ENCODE measurements around the gene SSH3. TPM values are rescaled to one million over a fixed set of nuclear protein-coding genes. Genes with fewer than 3 reads are reported as not detected.

The SSH3 gene
- polyA plus RNA-seq, 1 of the 3 experiments (the other 2 are of a cell fraction), result 13.5 TPM

- Histone ChIP-seq H3K9me3 (no peaks in the 10 kb centered on the region), H3K4me2 (no peak overlapping the region), H3K27ac (ENCODE audit: low read depth in 2 of 2, low read length in 1 of 2) (no peak overlapping the region), H3K4me3 (ENCODE audit: low read depth in 2 of 2, low read length in 1 of 2) (no peak overlapping the region), H4K20me1 (ENCODE audit: insufficient read depth) (peaks cover 47% of the 10 kb centered on the region), H2AFZ (ENCODE audit: low read depth) (no peak overlapping the region), H3K36me3 (replicated peaks in 1 of 2; ENCODE audit: control insufficient read depth in 1 of 2, insufficient read depth in 2 of 2, low read length in 1 of 2) (peaks cover 0 to 11% of the 10 kb centered on the region in 2 experiments), H3K9ac (no peak overlapping the region), H3K9me2 (no peaks in the 10 kb centered on the region), H3K79me2 (ENCODE audit: insufficient read depth) (peaks cover 67% of the 10 kb centered on the region), H3K27me3 (ENCODE audit: insufficient read depth) (no peaks in the 10 kb centered on the region), H3K4me1 (ENCODE audit: control insufficient read depth in 1 of 2, insufficient read depth in 2 of 2, low read depth in 1 of 2, low read length in 1 of 2) (peaks cover 4 to 15% of the 10 kb centered on the region in 2 experiments; a peak in 2 of 4 replicates), H3F3A (replicated peaks; ENCODE audit: insufficient read depth) (no peaks in the 10 kb centered on the region)
- CTCF ChIA-PET, result interaction anchor here (0.9 to 3.5 kb wide), 4 partner anchors 10 to 110 kb away, joined by 3 to 20 read pairs (median 8); no protein-coding TSS in a partner anchor
- WGBS (ENCODE audit: low lambda C conversion rate), result 95% methylated on average over 14 of the region's 23 CpGs
- DNase-seq, result no peak
- POLR2A ChIA-PET, result no interaction called here
- TF ChIP-seq, protein P1, sequence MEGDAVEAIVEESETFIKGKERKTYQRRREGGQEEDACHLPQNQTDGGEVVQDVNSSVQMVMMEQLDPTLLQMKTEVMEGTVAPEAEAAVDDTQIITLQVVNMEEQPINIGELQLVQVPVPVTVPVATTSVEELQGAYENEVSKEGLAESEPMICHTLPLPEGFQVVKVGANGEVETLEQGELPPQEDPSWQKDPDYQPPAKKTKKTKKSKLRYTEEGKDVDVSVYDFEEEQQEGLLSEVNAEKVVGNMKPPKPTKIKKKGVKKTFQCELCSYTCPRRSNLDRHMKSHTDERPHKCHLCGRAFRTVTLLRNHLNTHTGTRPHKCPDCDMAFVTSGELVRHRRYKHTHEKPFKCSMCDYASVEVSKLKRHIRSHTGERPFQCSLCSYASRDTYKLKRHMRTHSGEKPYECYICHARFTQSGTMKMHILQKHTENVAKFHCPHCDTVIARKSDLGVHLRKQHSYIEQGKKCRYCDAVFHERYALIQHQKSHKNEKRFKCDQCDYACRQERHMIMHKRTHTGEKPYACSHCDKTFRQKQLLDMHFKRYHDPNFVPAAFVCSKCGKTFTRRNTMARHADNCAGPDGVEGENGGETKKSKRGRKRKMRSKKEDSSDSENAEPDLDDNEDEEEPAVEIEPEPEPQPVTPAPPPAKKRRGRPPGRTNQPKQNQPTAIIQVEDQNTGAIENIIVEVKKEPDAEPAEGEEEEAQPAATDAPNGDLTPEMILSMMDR (IDR thresholded peaks at IDR 0.05), result no peak
- TF ChIP-seq EP300 (IDR thresholded peaks at IDR 0.05; ENCODE audit: borderline replicate concordance in 1 of 2, low read depth in 1 of 2, low read length in 1 of 2) (no peak), SMC3 (IDR thresholded peaks at IDR 0.05; ENCODE audit: low read depth, low read length) (no peak), ZBTB33 (IDR thresholded peaks at IDR 0.05; ENCODE audit: borderline replicate concordance, low read depth) (no peak), GABPA (IDR thresholded peaks at IDR 0.05; ENCODE audit: low read depth) (no peak), RFX5 (IDR thresholded peaks at IDR 0.05; ENCODE audit: low read length) (no peak), PBX3 (IDR thresholded peaks at IDR 0.05) (no peak), TCF12 (IDR thresholded peaks at IDR 0.05) (no peak), FOXM1 (IDR thresholded peaks at IDR 0.05; ENCODE audit: low read depth) (no peak), MAX (IDR thresholded peaks at IDR 0.05; ENCODE audit: low read depth) (no peak), FOXJ3 (CRISPR knock-in tag; IDR thresholded peaks at IDR 0.05) (no peak), RAD21 (IDR thresholded peaks at IDR 0.05; ENCODE audit: low read length) (no peak), POLR2AphosphoS5 (IDR thresholded peaks at IDR 0.05; ENCODE audit: low read depth, low read length) (no peak), MEF2A (IDR thresholded peaks at IDR 0.05; ENCODE audit: borderline replicate concordance, low read depth) (no peak), SIN3A (IDR thresholded peaks at IDR 0.05; ENCODE audit: borderline replicate concordance, low read depth, low read length) (no peak)
These were observed 30.7 kb upstream of the SSH3 start for GRCh38 chr11:67272327-67273259.
